CD4-positive, alpha-beta T cell treated with Interleukin-15 for 4 hours (primary cell): ENCODE results near the gene MMEL1.
"Not testable (repeated sequence)": the region's sequence is repeated elsewhere in the genome, so short reads cannot be mapped to it uniquely, and the experiment has no call there.

Experiments
- DNase-seq: peaks from one replicate; pipeline ENCODE4 v3.0.0-alpha.2; 2020; ENCODE audit warnings: low spot score

MMEL1 gene

GRCh38 chr1:2557482-2558400, 75.1 kb downstream of the MMEL1 start:
- no peak for DNase-seq

GRCh38 chr1:2556678-2557481, 75.9 kb downstream of the MMEL1 start:
- DNase-seq: peak; percentile 32

GRCh38 chr1:2556277-2556677, 76.5 kb downstream of the MMEL1 start, which contains the start of gene TNFRSF14:
TSS of gene TNFRSF14 (plus strand) at chr1:2556371. CDS start at chr1:2556665, 294 bp downstream.
- DNase-seq: peak; percentile 77

- peak; percentile 63 for DNase-seq
Observed at GRCh38 chr1:2555634-2556276, 77.1 kb downstream of the MMEL1 start.

- DNase-seq: peak; percentile 61
Observed at GRCh38 chr1:2554621-2555387, 78.0 kb downstream of the MMEL1 start.

- DNase-seq: no peak
Observed at GRCh38 chr1:2553871-2554620, 78.8 kb downstream of the MMEL1 start.

GRCh38 chr1:2553076-2553475, 79.7 kb downstream of the MMEL1 start:
- not testable (repeated sequence) for DNase-seq

GRCh38 chr1:2552189-2552588, 80.6 kb downstream of the MMEL1 start:
- DNase-seq: no peak

GRCh38 chr1:2551544-2551943, 81.3 kb downstream of the MMEL1 start:
- DNase-seq: not testable (repeated sequence)

GRCh38 chr1:2550309-2550861, 82.4 kb downstream of the MMEL1 start:
- not testable (repeated sequence) for DNase-seq

GRCh38 chr1:2549367-2550029, 83.3 kb downstream of the MMEL1 start:
- not testable (repeated sequence) for DNase-seq

- DNase-seq: peak; percentile 88
Observed at GRCh38 chr1:2548068-2548589, 84.7 kb downstream of the MMEL1 start.

- DNase-seq: peak; percentile 45
Observed at GRCh38 chr1:2547210-2548067, 85.4 kb downstream of the MMEL1 start.

- peak; percentile 89 for DNase-seq
Observed at GRCh38 chr1:2546515-2547209, 86.2 kb downstream of the MMEL1 start.

GRCh38 chr1:2545754-2546514, 86.9 kb downstream of the MMEL1 start:
- peak; percentile 92 for DNase-seq

- DNase-seq: no peak
Observed at GRCh38 chr1:2544875-2545640, 87.8 kb downstream of the MMEL1 start.
